Measurements from ENCODE around the gene ADSS2. TPM values are rescaled to one million over a fixed set of nuclear protein-coding genes. Genes with fewer than 3 reads are reported as not detected.
A peak's percentile ranks its signal among the peaks of the same experiment; 100 is the strongest.

The ADSS2 gene
- total RNA-seq, 1 experiment from 2014 or later, result 82.8 TPM

DNA sequence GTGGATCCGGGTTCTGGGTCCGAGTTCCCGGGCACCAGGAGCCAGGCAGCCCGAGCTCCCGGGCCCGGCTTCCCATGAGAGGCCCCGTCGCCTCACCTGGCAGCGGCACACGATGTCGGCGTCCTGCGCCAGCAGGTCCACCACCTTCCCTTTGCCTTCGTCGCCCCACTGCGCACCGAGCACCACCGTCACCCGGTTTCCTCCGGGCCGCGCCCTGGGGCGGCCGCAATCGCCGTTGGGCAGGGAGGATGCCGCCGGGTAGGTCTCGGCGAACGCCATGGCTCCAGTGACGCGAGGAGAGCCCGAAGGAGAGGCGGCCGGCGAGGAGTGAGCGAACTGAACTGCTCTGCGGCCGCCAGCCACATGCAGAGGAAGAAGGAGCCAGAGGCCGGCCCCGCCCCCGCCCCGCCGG is at the start of gene ADSS2 (continued):
- TF ChIP-seq, protein P1, sequence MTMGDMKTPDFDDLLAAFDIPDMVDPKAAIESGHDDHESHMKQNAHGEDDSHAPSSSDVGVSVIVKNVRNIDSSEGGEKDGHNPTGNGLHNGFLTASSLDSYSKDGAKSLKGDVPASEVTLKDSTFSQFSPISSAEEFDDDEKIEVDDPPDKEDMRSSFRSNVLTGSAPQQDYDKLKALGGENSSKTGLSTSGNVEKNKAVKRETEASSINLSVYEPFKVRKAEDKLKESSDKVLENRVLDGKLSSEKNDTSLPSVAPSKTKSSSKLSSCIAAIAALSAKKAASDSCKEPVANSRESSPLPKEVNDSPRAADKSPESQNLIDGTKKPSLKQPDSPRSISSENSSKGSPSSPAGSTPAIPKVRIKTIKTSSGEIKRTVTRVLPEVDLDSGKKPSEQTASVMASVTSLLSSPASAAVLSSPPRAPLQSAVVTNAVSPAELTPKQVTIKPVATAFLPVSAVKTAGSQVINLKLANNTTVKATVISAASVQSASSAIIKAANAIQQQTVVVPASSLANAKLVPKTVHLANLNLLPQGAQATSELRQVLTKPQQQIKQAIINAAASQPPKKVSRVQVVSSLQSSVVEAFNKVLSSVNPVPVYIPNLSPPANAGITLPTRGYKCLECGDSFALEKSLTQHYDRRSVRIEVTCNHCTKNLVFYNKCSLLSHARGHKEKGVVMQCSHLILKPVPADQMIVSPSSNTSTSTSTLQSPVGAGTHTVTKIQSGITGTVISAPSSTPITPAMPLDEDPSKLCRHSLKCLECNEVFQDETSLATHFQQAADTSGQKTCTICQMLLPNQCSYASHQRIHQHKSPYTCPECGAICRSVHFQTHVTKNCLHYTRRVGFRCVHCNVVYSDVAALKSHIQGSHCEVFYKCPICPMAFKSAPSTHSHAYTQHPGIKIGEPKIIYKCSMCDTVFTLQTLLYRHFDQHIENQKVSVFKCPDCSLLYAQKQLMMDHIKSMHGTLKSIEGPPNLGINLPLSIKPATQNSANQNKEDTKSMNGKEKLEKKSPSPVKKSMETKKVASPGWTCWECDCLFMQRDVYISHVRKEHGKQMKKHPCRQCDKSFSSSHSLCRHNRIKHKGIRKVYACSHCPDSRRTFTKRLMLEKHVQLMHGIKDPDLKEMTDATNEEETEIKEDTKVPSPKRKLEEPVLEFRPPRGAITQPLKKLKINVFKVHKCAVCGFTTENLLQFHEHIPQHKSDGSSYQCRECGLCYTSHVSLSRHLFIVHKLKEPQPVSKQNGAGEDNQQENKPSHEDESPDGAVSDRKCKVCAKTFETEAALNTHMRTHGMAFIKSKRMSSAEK (CRISPR knock-in tag; IDR thresholded peaks at IDR 0.05; ENCODE audit: borderline replicate concordance), result no peak
- TF ChIP-seq ZNF138 (CRISPR knock-in tag; conservative IDR thresholded peaks at IDR 0.05) (no peak), CBFB (CRISPR knock-in tag; IDR thresholded peaks at IDR 0.05; ENCODE audit: low read depth) (no peak), RELA (CRISPR knock-in tag; IDR thresholded peaks at IDR 0.05; ENCODE audit: borderline replicate concordance) (no peak), ATF1 (CRISPR knock-in tag; IDR thresholded peaks at IDR 0.05) (no peak), EMX1 (CRISPR knock-in tag; IDR thresholded peaks at IDR 0.05) (no peak), ATF3 (CRISPR knock-in tag; conservative IDR thresholded peaks at IDR 0.05) (no peak), ZNF423 (CRISPR knock-in tag; IDR thresholded peaks at IDR 0.05) (no peak), MYBL2 (CRISPR knock-in tag; IDR thresholded peaks at IDR 0.05) (peak; percentile 21; the same call in 1 of the 2 replicates), E2F4 (CRISPR knock-in tag; IDR thresholded peaks at IDR 0.05; ENCODE audit: borderline replicate concordance, low read depth) (no peak), TEAD1 (CRISPR knock-in tag; IDR thresholded peaks at IDR 0.05) (no peak), CREB1 (CRISPR knock-in tag; IDR thresholded peaks at IDR 0.05) (peak; percentile 61; the same call in 1 of the 2 replicates), ZNF232 (CRISPR knock-in tag; IDR thresholded peaks at IDR 0.05) (peak; percentile 78; the same call in 1 of the 2 replicates), FOXJ3 (CRISPR knock-in tag; IDR thresholded peaks at IDR 0.05; ENCODE audit: borderline replicate concordance) (no peak), TP53 (CRISPR knock-in tag; IDR thresholded peaks at IDR 0.05) (no peak), ZBTB43 (CRISPR knock-in tag; IDR thresholded peaks at IDR 0.05) (peak; percentile 26; the same call in 1 of the 2 replicates), ZNF219 (CRISPR knock-in tag; IDR thresholded peaks at IDR 0.05; ENCODE audit: borderline replicate concordance) (no peak), TEAD4 (CRISPR knock-in tag; IDR thresholded peaks at IDR 0.05) (no peak), GABPB1 (CRISPR knock-in tag; IDR thresholded peaks at IDR 0.05) (peak; percentile 45), FOXP1 (CRISPR knock-in tag; IDR thresholded peaks at IDR 0.05; ENCODE audit: borderline replicate concordance) (peak; percentile 61; the same call in 1 of the 2 replicates), RORB (CRISPR knock-in tag; IDR thresholded peaks at IDR 0.05) (no peak)
- TF ChIP-seq, protein P2, sequence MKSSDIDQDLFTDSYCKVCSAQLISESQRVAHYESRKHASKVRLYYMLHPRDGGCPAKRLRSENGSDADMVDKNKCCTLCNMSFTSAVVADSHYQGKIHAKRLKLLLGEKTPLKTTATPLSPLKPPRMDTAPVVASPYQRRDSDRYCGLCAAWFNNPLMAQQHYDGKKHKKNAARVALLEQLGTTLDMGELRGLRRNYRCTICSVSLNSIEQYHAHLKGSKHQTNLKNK (CRISPR knock-in tag; IDR thresholded peaks at IDR 0.05), result no peak
- TF ChIP-seq, protein P3, sequence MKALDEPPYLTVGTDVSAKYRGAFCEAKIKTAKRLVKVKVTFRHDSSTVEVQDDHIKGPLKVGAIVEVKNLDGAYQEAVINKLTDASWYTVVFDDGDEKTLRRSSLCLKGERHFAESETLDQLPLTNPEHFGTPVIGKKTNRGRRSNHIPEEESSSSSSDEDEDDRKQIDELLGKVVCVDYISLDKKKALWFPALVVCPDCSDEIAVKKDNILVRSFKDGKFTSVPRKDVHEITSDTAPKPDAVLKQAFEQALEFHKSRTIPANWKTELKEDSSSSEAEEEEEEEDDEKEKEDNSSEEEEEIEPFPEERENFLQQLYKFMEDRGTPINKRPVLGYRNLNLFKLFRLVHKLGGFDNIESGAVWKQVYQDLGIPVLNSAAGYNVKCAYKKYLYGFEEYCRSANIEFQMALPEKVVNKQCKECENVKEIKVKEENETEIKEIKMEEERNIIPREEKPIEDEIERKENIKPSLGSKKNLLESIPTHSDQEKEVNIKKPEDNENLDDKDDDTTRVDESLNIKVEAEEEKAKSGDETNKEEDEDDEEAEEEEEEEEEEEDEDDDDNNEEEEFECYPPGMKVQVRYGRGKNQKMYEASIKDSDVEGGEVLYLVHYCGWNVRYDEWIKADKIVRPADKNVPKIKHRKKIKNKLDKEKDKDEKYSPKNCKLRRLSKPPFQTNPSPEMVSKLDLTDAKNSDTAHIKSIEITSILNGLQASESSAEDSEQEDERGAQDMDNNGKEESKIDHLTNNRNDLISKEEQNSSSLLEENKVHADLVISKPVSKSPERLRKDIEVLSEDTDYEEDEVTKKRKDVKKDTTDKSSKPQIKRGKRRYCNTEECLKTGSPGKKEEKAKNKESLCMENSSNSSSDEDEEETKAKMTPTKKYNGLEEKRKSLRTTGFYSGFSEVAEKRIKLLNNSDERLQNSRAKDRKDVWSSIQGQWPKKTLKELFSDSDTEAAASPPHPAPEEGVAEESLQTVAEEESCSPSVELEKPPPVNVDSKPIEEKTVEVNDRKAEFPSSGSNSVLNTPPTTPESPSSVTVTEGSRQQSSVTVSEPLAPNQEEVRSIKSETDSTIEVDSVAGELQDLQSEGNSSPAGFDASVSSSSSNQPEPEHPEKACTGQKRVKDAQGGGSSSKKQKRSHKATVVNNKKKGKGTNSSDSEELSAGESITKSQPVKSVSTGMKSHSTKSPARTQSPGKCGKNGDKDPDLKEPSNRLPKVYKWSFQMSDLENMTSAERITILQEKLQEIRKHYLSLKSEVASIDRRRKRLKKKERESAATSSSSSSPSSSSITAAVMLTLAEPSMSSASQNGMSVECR (CRISPR knock-in tag; IDR thresholded peaks at IDR 0.05; ENCODE audit: borderline replicate concordance), result 0 out of 2 replicates have a peak, but pooled peaks have one; percentile 26
- TF ChIP-seq, protein P4, sequence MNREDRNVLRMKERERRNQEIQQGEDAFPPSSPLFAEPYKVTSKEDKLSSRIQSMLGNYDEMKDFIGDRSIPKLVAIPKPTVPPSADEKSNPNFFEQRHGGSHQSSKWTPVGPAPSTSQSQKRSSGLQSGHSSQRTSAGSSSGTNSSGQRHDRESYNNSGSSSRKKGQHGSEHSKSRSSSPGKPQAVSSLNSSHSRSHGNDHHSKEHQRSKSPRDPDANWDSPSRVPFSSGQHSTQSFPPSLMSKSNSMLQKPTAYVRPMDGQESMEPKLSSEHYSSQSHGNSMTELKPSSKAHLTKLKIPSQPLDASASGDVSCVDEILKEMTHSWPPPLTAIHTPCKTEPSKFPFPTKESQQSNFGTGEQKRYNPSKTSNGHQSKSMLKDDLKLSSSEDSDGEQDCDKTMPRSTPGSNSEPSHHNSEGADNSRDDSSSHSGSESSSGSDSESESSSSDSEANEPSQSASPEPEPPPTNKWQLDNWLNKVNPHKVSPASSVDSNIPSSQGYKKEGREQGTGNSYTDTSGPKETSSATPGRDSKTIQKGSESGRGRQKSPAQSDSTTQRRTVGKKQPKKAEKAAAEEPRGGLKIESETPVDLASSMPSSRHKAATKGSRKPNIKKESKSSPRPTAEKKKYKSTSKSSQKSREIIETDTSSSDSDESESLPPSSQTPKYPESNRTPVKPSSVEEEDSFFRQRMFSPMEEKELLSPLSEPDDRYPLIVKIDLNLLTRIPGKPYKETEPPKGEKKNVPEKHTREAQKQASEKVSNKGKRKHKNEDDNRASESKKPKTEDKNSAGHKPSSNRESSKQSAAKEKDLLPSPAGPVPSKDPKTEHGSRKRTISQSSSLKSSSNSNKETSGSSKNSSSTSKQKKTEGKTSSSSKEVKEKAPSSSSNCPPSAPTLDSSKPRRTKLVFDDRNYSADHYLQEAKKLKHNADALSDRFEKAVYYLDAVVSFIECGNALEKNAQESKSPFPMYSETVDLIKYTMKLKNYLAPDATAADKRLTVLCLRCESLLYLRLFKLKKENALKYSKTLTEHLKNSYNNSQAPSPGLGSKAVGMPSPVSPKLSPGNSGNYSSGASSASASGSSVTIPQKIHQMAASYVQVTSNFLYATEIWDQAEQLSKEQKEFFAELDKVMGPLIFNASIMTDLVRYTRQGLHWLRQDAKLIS (CRISPR knock-in tag; IDR thresholded peaks at IDR 0.05; ENCODE audit: borderline replicate concordance), result no peak
